NT2/D1 (cell line): ENCODE measurements around the gene ADAM33.

Experiments
- SUZ12 ChIP-seq: IDR thresholded peaks from 2 replicates; pipeline ENCODE4 v1.6.1; 2011; ENCODE audit not compliant: insufficient read length, insufficient read depth; ENCODE audit errors: extremely low read depth
- YY1 ChIP-seq: IDR thresholded peaks from 2 replicates; pipeline ENCODE4 v1.6.1; 2011; ENCODE audit not compliant: insufficient read length, insufficient read depth
- ZNF274 ChIP-seq: IDR thresholded peaks from 2 replicates; pipeline ENCODE4 v1.6.1; 2011; ENCODE audit warnings: mild to moderate bottlenecking, low read depth, low read length

GRCh38 chr20:3651204-3651962 is 30.4 kb downstream of the ADAM33 start:
- TF ChIP-seq YY1 = no peak
- TF ChIP-seq ZNF274 = no peak
- TF ChIP-seq SUZ12 = no peak
